Pancreas (tissue), 10 donors: ENCODE measurements around the gene NISCH. TPM values are rescaled to one million over a fixed set of nuclear protein-coding genes. Genes with fewer than 3 reads are reported as not detected.

ENCODE experiments used
- ATAC-seq, 4 donors: fragments of 200-7000 bp; cut with Tn5 transposase; one replicate each; pipeline versions ENCODE4 v1.8.0 to v1.9.1; 2020; ENCODE audit warnings: mild to moderate bottlenecking in 4 of 4, moderate library complexity in 4 of 4
- DNase-seq, 6 donors: peaks; one replicate each; pipeline ENCODE4 v3.0.0-alpha.2; 2020
- FAIRE-seq: peaks from 2 replicates; lab custom pipeline; 2012; peaks lifted over from hg19 to GRCh38; lab: Jason Lieb, UNC
- H3K27ac ChIP-seq, 4 donors: fragments of 200-600 bp; sonication (generic); 1 replicate in 3 of 4; 2 replicates in 1 of 4; pipeline versions ENCODE4 v1.5.0 to v1.8.0; 2020
- H3K27me3 ChIP-seq, 4 donors: fragments of 200-600 bp; one replicate each; pipeline ENCODE4 v1.8.0; 2021
- H3K36me3 ChIP-seq, 3 donors: fragments of 200-600 bp; sonication (generic) in 1 of 3; one replicate each; pipeline versions ENCODE4 v1.5.0 to v1.8.0; 2020 to 2021
- H3K4me1 ChIP-seq, 3 donors: fragments of 200-600 bp; one replicate each; pipeline ENCODE4 v1.8.0; 2021
- H3K4me3 ChIP-seq, 4 donors: fragments of 200-600 bp; sonication (generic) in 2 of 4; one replicate each; pipeline versions ENCODE4 v1.5.0 to v1.8.0; 2020 to 2021
- H3K9me3 ChIP-seq, 4 donors: fragments of 200-600 bp; one replicate each; pipeline ENCODE4 v1.8.0; 2021
- WGBS, 2 donors: extraction: QIAGEN DNeasy Blood & Tissue Kit; methylation state at CpG; one replicate each; pipeline ENCODE4 v1.1.7; 2013; 5-methylcytosine and 5-hydroxymethylcytosine counted together
- intact Hi-C, 3 donors: fragments of 100-400 bp; cut with DNase I; formaldehyde crosslinking; loops; one replicate each; pipeline versions ENCODE4 v1.11.1 to v1.14.2; 2022
- polyA plus RNA-seq, 2 donors: library from polyadenylated mRNA; stranded (reverse); fragments of 200-250 nt; gene quantifications; one replicate each; pipeline ENCODE4 v1.2.3, GENCODE V29; 2013
- total RNA-seq, 6 donors: library from RNA; stranded (reverse); fragmentation: NEBNext Ultra II Directional in 4 of 6; extraction: Animal tissue kit (Norgen Biotek cat#: 25700) in 4 of 6; gene quantifications; one replicate each; pipeline versions ENCODE4 v1.2.1 to v1.2.4, GENCODE V29; 2021 to 2023
- TF ChIP-seq, protein P1 (sequence below), 4 donors: fragments of 200-600 bp; sonication (generic) in 3 of 4; IDR thresholded peaks; one replicate each; pipeline versions ENCODE4 v1.5.0 to v1.8.0; 2021; ENCODE audit warnings: antibody characterized with exemption in 4 of 4
- donor health status: healthy with polysubstance abuse.
- donor health status: DM: no; HTN: no; CAD: no; lungs with moderate emphysema.
- donor health status: DM: no; HTN: no; CAD: no.
- donor health status: control.
- donor health status: control.
- donor health status: Bipolar disorder and iron deficiency.
- donor health status: DM: yes; HTN: yes; CAD: no.
- donor health status: DM: no; HTN: no; CAD: no.
- donor health status: DM: no; HTN: no; CAD: no.
- donor health status: DM: yes; HTN: yes; CAD: no.

Gene NISCH
- total and polyA plus RNA-seq, 8 donors: 24.4 to 109 (median 37.6) TPM

DNA sequence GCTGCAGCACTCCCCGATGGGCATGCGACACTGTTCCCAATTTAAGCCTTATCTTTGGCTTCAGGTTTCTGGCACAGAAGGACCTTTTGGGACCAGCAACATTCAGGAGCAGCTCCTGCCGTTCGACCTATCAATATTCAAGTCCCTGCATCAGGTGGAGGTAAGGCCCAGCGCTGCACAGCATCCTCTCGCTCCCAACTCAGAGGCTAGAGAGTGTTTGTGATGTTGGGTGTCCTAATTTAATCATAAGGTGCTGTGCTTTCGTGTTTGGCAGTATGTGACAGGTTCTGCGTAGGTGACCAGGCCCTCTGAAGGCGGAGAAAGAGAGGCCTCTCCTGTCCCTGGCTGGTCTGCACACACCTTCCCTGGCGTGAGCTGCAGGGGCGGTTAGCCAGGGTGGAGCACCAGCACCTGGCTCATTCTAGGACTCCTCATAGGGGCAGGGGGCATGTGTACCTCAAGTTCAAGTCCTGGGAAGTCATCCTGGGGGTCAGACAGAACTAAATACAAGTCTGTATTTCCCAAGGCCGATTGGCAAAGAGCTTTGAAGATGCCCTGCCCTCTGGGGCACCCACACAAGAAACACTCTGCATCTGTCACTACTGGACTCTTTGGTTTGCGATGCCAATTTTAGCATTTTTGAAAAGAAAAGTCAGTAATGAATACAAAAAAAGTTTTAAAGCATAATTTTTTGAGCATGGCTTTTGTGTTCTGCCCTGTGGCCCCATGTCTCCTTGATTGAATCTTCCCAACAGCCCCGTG lies 17.0 kb downstream of the NISCH start:
- H3K9me3 ChIP-seq: no peaks in the 10 kb centered on the region
- TF ChIP-seq, protein P1, sequence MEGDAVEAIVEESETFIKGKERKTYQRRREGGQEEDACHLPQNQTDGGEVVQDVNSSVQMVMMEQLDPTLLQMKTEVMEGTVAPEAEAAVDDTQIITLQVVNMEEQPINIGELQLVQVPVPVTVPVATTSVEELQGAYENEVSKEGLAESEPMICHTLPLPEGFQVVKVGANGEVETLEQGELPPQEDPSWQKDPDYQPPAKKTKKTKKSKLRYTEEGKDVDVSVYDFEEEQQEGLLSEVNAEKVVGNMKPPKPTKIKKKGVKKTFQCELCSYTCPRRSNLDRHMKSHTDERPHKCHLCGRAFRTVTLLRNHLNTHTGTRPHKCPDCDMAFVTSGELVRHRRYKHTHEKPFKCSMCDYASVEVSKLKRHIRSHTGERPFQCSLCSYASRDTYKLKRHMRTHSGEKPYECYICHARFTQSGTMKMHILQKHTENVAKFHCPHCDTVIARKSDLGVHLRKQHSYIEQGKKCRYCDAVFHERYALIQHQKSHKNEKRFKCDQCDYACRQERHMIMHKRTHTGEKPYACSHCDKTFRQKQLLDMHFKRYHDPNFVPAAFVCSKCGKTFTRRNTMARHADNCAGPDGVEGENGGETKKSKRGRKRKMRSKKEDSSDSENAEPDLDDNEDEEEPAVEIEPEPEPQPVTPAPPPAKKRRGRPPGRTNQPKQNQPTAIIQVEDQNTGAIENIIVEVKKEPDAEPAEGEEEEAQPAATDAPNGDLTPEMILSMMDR (IDR thresholded peaks at IDR 0.05): no peak
- intact Hi-C loops: no loop called here
- WGBS, 2 donors: 70 to 73% methylated on average over 14 of the region's 14 CpGs
- peaks cover 3 to 51% (median 15%) of the 10 kb centered on the region in 3 donors for H3K36me3 ChIP-seq
- FAIRE-seq (no peak), ATAC-seq (no peak), DNase-seq (no peak)
- no peaks in the 10 kb centered on the region for H3K4me1 ChIP-seq
- no peaks in the 10 kb centered on the region for H3K27me3 ChIP-seq
- no peak overlapping the region for H3K4me3 ChIP-seq
- no peak overlapping the region for H3K27ac ChIP-seq

DNA sequence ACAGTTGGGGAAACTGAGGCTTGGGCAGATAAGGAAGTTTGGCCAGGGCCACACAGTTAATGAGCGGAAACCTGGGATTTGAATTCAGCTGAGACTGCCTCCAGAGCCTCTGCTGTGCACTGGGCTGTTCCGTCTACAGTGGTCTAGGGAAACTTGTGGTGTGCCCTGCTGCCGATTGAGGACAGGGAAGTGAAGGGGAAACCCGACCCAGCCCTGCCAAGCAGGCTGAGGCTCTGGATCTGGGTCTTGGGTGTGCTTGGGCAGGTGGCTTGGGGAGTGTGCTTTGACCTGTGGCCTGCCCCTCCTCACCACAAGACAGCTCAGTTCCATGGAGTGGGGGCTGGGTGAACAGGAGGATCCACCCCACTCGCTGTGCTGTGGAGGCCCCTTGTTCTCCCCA lies 17.6 kb downstream of the NISCH start:
- Histone ChIP-seq H3K4me1 (no peaks in the 10 kb centered on the region), H3K9me3 (no peaks in the 10 kb centered on the region), H3K36me3 (peaks cover 3 to 57% (median 21%) of the 10 kb centered on the region in 3 donors), H3K4me3 (no peak overlapping the region), H3K27ac (no peak overlapping the region), H3K27me3 (no peaks in the 10 kb centered on the region)
- TF ChIP-seq, protein P1 (IDR thresholded peaks at IDR 0.05): no peak
- 76 to 87% methylated on average over 5 of the region's 5 CpGs for WGBS, 2 donors
- ATAC-seq (peak in 1 of 4 donors; percentile 23), DNase-seq (no peak), FAIRE-seq (no peak)
- intact Hi-C loops: no loop called here

DNA sequence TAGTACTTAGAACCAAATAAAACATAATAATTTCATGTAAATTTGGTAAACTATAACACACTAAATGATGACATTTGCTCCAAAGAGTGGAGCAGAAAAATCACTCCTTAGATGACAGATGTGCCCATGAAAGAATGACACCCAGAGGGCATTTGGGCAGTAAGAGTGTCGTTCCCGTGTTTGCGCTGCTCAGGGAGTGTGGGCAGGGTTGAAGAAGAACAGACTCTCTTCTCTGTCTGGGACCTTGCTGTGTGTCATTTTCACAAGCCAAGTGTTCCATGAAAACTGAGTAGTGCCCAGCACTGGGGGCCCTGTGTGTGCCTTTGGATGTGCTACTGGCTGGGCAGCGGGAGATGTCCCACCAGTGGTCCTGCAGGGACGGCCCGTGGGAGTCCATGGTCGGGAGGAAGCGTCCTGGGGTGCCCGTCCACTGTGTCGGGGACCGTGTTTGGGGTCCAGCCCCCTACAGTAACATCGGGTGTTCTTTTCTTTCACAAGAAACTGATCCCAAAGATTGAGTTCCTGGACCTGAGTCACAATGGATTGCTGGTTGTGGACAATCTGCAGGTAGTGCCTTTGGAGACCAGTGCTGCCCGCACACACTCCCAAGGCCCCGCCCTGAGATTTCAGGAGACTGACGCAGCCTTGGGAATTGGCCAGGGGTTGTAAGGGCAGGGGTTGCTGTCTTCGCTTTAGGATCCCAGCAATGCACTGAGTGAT lies 21.8 kb downstream of the NISCH start:
- no peaks in the 10 kb centered on the region for H3K27me3 ChIP-seq
- 94% methylated on average over 16 of the region's 16 CpGs for WGBS, 2 donors
- intact Hi-C loops: no loop called here
- no peaks in the 10 kb centered on the region for H3K4me1 ChIP-seq
- H3K9me3 ChIP-seq: no peaks in the 10 kb centered on the region
- ATAC-seq (no peak), FAIRE-seq (no peak), DNase-seq (no peak)
- H3K36me3 ChIP-seq: peaks cover 3 to 83% (median 46%) of the 10 kb centered on the region in 3 donors
- H3K4me3 ChIP-seq: no peak overlapping the region
- TF ChIP-seq, protein P1 (IDR thresholded peaks at IDR 0.05): no peak
- no peak overlapping the region for H3K27ac ChIP-seq

DNA sequence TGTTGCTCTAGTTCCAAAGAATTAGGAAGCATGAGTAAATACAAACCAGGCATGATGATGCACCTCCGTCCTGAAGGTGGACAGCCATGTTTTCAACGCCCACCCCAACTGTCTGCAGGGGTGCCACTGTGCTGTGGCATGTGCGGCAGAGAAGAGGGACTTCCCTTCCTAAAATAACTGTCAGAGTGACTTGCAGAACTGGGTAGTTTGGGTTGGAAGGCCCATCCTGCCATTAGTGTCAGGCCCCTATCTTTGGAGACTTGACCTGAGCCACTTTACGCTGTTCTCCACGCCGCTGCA lies 22.3 kb downstream of the NISCH start:
- no peak overlapping the region for H3K4me3 ChIP-seq
- no peaks in the 10 kb centered on the region for H3K9me3 ChIP-seq
- TF ChIP-seq, protein P1 (IDR thresholded peaks at IDR 0.05): no peak
- no peak for FAIRE-seq
- DNase-seq: no peak
- H3K36me3 ChIP-seq: peaks cover 3 to 80% (median 46%) of the 10 kb centered on the region in 3 donors
- ATAC-seq: no peak
- H3K4me1 ChIP-seq: no peaks in the 10 kb centered on the region
- H3K27me3 ChIP-seq: no peaks in the 10 kb centered on the region
- no peak overlapping the region for H3K27ac ChIP-seq
- intact Hi-C loops: no loop called here
- 96 to 98% methylated on average over 6 of the region's 6 CpGs for WGBS, 2 donors
